ENCODE results near the gene LRRN2.

The LRRN2 gene

DNA sequence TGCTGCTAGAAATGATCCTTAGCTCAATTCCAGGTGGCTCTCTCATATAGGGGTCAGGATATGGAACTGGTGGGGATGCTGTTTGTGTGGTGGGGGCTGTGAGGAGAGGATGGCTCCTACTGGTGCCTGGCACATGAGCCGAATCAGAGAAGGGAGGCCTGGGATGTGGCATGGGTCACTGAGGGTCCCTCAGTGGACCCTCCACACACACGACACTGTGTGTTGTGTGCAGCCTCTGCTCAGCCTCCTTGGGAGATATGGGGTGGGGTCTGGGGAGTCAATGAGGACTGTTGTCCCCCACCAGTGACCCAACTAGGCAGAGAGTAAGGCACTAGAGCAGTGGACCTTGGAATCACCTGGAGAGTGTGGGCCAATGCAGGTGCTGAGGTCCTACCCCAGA, 3.2 kb upstream of the LRRN2 start:
- no peak for DNase-seq

DNA sequence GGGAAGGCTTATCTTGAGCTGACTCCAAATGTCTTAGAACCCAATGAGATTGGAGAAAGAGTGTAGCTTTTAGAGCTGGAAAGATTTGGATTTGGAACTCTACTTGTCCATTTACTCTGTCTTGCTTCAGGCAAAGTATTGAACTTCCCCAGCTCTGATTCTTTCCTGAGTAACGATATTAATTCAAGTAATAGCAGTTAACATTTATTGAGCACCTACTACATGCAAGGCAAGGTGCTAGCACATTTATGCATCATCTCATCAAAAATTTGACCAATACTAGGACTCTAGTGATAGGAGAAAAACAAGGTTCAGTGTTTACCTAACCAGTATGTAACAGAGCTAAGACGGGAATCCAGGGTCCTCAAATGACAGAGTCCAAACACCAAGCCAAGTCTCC, 2.5 kb upstream of the LRRN2 start:
- DNase-seq: no peak

DNA sequence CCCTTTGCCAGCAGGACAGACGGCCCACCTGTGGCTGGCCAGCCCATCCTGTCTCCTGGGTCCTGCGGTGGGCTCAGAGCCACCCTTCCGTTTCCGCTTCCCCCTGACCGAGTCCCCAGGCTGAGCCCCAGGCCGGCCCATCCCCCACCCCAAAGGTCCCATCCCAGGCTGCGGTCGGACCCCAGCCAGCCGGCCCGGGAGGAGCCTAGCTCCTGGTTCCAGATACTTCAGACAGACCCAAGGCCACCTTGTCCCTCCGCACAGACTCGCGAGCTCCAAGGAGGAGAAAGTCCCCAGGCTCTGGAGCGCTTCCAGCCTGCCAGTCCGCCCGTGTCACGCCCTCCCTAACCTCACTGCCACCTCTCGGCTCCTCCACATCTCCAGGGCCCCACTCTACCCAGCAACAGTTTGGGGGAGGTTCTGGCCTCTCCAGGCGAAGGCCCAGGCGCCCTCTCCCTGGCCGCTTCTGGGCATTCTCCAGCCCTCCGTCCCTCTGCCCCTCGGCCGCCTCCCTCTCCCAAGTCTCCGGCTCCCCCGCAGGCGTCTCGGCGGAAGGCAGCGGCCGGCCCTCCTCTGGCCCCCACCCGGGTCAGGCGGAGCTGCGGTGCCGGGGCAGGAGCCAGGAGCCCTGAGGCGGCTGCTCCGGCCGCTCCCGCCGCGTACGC, 835 bp downstream of the LRRN2 start:
- no peak for DNase-seq

DNA sequence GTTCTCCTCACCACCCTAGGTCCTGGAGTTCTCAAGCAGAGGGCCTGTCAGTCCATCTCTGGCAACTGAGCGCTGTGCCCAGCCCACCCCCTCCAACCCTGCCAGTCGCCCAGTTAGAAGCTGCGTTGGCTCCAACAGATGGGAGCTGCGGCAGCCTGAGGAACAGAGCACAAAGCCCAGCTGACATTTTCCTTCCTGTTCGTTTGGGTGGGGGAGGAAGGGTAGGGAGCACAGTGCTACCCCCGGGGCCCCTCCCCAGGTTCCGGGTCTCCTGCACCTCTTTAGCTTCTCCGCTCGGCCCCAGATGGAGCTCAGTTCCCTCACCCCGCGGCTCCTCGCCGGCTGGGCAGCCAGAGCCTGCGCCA, 1.4 kb downstream of the LRRN2 start:
- no peak for DNase-seq

DNA sequence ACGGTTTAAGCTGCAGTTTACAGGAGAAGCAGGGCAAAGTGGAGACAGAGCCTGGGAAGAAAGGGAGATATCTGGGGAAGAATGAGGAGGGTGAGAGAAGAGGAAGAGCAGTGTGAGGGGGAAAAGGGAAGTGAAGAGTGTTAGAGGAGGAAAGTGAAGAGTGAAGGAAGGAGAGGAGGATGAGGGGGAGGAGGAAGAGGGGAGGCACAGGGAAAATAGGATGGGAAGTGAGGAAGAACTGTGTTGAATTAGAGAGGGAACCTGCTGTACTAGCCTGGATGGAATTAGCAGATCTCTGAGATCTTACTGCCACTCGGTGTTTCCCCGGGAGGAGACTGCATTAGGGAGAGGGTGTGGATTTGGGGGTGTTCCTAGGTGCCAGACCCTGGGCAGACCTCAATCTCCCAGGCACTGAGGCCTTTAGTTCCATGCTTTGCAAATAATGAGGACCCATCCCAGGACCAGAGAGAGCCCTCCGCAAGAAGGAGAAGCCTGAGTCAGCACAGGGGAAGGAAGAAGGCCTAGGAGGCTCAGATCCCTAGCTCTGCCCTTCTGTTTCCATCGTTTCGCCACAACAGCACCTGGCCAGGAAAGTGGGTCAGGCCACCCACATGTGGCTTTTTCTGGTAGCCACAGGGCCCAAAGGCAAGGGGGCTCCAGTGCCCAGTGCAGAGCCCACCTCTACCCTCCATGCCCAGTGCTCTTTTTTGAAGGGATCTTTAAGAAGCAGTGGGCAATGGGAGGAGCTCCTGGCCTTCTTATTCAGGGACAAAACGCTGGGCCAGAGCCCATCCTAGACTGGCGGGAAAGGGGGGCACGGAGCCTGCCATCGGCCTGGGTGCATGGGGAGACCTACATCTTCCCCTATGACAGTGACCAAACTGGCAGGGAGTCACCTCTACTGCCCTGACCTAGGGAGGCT, 2.0 kb downstream of the LRRN2 start:
- no peak for DNase-seq

DNA sequence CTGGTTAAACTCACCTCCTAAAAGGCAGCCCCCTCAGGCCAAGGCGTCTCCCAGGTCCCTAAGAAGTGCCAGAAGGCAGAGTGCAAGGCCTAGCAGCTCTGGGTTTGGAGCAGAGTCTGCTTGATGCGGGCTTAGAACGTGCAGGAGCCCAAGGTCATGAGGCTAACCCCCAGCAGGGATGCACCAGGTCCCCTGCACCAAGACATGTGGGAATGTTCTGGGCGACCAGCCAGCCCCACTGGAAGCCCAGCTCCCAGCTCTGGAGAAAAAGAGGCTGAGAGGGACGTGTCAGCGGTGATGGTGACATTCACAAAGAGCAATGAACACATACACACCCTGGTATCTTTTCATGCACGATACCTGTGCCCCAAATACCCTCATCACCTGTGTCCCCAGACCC, 5.1 kb downstream of the LRRN2 start:
- no peak for DNase-seq

DNA sequence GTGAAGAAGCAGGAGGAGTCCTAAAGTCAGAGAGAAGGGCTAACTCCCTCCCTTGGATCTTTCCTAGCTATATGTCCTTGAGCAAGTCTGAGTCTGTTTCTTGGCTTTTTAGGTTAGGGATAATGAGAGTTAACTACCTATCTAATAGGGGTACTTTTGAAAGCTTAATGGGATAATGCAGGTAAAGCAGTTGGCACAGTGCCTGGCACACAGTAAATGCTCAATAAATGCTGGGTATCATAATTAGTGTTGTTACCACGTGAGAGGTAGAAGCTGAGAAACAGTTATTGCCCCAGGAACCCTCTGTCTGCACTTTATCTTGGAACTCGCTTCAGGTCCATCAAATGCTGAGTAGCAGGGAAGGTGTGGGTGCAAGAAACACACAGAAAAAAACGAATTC, 5.5 kb downstream of the LRRN2 start:
- DNase-seq: no peak

DNA sequence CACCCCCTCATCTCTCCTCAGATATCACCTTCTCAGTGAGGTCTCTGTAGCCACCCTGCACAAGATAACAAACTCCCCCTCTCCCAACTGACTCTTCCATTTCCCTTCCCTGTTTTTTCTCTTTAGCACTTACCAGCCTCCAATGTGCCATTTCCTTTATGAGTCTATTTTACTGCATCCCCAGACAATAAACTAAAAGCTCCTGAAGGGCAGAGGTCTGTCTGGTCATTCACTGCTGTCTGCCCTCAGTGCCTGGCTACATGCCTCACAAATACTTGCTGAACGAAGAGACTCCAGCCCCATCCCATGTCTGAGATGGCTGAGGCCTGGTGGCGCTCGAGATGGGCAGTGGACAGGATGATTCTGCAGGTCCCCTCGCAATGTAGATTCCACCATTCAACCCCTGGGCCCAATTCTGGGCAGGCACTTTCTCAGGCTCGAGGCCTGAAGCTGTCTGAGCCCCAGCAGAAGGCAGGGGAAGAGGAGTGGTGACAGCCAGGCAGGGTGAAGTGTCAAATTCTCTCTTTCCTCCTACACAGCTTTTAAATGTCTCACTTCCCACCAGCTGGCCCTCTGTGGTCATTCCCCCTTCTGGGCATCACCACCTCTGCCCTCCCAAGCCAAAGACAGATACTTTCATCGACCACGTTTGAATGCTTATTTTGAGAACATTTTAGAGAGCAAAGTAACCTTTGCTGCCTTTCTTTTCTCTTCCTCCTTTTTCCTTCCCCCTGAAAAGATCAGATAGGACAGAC, 6.6 kb downstream of the LRRN2 start:
- DNase-seq: no peak

DNA sequence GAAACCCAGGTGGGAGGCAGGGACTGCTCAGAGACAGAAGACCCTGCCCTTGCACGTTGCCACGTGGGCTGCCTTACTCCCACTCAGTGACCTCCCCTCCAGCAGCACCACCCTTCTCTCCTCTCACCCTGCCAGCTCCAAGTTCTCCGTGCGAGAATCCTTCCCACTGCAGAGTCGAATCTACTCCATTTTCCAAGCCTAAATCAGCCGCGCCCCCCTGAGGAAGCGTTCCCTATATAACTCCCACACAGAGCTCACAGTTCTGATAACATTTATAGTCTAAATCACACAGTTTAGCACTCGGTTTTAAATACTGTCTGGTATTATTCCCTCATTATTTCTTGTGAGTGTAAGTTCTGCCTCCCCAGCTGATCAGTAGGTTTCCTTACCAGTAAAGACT, 7.7 kb downstream of the LRRN2 start:
- no peak for DNase-seq

DNA sequence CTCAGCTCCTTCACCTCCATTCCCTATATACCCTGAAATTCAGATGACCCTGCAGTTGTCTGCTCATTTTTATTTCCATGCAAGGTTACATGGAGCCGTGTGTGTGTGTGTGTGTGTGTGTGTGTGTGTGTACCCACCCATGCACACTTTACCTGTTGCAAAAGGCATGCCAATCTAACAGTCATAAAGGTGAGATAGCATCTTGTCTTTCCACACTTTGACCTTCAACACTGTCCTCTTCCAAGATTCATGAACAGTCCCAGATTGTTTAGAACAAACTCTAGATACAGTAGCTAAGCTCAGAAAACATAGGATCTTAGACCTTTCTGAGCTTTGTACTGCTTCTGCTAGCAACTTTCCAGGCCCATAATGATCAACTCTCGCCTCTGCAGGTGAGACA, 9.5 kb downstream of the LRRN2 start:
- DNase-seq: no peak

DNA sequence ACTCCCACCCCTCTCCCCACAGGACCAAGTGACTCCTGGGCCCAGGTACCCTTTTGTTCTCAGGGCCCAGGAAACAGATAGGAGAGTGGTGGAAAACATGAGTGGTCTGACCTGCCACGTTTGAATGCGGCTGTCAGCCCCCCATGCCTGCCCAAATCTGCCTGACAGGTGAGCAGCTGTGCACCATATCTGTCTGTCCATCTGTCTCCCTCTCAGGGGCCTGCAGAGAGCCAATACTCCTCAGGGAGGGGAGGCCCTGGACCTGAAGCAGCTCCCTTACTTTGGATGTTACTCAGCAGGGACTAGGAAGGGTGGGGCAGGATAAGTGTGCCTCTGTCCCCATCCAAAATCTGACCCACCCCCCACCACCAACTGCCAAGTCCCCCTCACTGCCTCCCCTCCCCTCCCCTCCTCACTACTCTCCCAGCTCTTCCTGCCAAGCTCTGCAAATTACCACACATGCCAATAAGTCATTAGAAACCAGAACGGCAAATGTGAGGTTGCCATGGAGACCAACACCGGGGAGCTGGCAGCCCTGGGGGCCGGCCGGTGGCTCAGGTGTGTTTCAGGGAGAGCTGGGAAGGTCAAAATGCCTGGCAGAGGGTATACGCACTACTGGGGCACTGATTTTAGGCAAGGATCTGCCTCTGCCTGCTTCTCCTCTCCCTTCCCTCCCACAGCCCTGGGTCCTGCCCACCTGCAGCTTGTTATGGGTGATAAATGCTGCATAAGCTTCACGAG, 11.5 kb downstream of the LRRN2 start:
- no peak for DNase-seq

DNA sequence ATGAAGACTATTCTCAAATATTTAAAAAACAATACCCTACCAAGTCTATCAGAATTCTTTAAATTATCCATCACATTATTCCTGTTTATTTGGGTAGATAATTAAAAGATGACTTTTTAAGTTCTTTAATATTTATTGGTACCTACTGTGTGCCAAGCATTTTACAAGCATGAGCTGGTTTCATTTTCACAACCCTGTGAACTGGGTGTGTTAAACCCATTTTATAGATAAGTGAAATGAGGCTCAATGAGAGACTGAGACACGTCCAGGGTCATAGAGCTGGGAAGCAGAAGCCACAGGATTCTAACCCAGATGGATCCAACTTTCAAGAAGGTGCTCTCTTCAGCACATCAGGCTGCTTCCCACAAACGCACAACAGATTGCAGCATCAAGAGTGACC, 12.3 kb downstream of the LRRN2 start:
- DNase-seq: no peak

DNA sequence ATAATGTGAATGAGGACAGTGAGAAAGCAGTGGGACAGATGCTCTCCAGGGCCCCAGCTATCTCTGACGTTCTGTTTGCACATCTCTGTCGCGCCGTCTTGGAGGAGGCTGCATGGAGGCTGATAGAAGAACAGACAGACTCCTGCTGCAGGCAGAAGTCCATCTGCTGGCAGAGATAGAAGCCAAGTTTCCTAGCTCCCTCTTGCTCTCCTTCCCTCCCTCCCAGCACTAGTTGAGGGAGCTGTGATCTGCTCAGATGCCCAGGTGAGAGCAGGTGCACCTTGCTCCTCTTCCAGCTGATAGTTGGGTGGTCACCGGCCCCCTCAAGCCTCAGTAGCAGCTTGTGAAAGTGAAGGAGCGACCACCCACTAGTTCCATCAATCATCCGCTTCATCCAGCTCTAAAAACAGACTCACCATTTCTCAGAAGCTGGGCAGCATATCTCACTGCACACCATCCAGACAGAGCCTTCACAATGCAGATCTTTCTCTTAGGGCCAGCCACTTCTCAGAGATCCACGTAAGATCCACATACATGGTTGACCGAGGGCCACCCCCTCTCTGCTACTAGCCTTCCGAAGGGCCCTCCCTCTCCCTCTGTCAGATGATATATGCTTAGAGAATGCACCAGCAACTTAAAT, 12.9 kb downstream of the LRRN2 start:
- DNase-seq: no peak

DNA sequence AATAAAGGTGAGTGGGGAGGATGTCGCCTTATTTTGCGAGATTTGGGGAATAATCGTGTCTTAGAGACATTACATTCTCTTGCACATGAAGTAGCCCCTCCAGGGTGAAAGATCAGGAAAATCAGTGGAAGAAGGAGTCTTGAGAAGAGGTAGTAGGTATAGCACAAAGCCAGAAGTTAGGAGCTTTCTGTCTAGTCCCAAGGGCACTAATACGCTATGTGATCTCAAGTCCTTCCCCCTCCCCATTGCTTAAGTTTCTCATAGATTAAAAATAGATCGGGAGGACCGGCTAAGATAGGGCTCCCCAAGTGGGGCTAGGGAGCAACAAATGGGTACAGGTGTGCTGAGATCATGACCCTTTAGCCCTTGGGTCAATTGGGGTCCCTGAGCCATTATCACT, 13.5 kb downstream of the LRRN2 start:
- DNase-seq: no peak

DNA sequence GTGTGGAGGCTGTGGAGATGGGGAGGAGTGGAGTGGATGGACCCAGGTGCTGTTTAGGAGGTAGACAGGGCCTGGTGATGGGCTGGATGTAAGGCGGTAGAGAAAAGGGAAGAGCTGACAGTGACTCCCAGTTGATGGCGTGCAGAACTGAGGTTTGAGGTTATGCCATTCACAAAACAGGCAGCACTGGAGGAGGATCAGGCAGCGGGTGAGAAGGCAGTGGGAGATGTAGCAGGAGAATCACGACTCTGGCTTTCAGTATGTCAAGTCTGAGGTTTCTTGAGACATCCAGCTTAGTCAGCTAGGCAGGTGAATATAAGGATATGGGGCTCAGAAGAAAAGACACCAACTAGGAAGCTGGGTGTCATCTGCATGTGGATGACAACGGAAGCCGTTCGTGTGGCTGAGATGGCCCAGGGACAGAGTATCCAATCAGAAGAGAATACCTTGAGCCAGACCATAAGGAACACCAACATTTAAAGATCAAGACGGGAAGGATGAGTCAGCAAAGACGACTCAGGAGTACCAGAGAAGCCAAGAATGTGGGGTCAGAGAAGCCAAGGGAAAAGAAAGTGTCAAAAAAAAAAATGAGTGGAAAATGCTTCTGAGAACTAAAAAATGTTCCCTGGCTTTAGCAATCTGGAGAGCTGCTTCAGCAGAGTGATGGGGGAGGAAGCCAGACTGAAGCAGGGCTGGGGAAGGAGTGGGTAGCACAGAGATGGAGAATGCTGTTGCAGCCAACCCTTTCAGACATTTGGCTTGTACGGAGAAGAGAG, 15.2 kb downstream of the LRRN2 start:
- no peak for DNase-seq

DNA sequence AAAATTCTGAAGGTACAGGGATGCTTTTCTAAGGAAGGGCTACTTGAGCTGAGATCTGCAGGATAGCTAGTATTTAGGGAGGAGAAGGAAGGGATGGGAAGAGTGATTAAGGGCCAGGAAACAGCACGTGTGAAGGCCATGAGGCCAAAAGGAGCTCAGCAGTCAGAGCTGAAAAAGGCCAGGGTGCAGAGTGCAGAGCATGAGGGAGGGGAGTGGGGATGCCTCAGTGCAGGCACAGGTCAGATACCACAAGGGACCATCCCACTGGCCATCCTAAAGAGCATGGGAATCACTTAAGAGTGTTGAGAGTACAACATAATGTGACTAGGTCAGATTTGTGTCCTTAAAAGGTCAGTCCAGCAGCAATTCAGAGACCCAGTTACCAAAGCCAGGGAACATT, 16.0 kb downstream of the LRRN2 start:
- DNase-seq: no peak

DNA sequence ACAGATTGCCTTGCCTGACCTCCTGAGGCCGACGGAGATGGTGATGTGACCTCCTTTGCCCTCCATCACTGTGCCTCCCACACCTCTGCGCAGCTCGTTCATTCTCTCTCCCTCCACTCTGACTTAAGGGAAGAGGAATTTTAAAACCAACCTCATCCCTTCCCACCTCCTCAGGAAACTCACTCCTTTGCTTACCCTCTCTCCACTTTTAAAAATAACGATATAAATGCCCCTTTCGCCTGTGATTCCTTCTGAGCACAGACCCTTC, 21.2 kb downstream of the LRRN2 start:
- no peak for DNase-seq

DNA sequence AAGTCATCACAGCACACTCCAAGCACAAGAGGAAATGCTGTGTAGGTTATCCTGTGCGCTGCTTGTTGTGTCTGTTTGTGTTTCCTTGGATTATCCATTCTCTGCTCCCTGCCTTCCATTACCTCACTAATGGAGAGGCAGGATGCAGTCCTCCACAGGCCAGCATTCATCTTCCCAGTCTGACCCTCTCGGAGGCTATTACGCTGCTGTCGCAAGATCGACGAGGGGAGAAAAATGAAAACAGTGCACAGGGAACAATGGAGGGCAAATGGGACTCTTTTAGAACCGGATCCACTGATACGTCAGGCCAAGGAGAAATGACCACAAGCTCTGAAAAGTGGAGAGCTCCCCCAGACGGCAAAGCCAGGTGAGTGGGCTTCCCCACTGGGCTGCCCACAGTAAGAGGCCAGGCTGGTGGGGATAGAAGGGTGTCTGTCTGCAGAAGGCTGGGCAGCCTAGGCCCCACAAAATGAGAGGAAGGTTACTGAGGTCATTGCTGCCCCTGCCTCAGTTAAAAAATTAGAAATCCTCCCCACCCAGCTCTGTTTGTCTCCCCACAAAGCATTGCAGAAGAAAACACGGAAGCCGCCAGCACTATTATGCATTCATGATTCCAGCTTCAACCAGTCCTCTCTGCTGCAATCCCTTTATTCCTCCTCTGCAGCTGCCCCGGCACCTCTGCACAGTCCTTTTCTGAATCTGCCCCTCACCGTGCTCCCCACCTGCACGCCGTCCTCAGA, 21.7 kb downstream of the LRRN2 start:
- no peak for DNase-seq

DNA sequence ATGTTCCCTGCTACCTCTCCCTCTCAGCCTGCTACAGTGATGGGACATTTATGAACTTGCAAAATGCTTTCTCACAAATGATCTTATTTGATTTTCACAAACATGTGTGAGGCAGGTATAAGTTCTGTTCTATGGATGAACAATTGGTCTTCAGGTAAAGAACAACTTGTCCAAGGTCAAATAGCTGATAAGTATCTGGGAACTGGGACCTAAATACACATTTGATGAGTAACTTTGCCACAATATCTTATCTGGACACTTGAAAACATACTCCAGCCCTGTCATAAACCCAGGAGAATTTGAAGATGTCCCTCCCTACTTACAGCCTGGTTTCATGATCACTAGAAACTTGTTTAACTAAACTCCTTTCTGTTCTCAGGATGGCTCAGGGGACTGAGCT, 23.0 kb downstream of the LRRN2 start:
- no peak for DNase-seq

DNA sequence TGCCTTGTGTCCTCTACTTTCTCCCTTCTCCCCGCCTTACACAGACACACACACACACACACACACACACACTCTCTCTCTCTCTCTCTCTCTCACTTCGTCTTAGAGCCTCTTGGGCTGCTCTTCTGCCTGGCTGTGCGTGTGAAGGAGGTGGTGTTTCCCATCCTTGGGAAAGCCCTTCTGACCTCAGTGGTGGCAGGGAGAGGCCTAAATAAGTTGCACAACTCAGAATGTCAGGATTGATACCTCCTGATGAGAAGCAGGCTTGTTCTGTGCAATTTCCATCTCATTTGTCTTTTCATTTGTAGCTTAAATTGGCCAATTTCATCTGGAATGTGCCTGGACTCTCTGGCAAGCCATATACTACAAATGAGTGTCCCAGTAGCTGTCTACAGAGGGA, 25.0 kb downstream of the LRRN2 start:
- no peak for DNase-seq

DNA sequence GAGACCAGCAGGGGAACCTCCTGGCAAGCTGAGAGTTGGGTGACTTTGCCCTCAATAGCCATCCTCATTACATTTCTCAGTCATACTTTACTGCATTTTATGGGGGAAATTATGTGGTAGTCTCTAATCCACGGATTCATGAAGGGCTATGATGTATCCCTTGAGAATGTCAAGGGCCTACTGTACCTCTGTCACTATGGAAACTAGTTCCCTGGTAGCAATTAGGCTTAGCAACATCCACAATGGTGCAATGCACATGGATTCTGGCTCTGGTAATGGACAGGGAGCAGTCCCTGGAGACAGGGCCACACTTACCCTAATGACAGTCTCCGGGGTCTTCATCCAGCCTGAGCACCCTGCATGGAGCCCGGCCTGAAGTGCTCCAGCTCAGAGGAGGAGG, 26.5 kb downstream of the LRRN2 start:
- no peak for DNase-seq
